HUES6 (cell line): Measurements from ENCODE around the gene PARP6.
A peak's percentile ranks its signal among the peaks of the same experiment; 100 is the strongest.

Source experiments
- H3K27ac ChIP-seq: 2 replicates; pipeline ENCODE4 v1.7.0; 2013; ENCODE audit warnings: low read depth, mild to moderate bottlenecking, low read length, inconsistent platforms
- H3K27me3 ChIP-seq: 2 replicates; pipeline ENCODE4 v1.6.1; 2013; ENCODE audit warnings: low read length; ENCODE audit not compliant: control insufficient read depth, insufficient read depth
- H3K36me3 ChIP-seq: 2 replicates; pipeline ENCODE4 v1.6.1; 2013; ENCODE audit warnings: low read length; ENCODE audit not compliant: control insufficient read depth, insufficient read depth
- H3K4me1 ChIP-seq: 2 replicates; pipeline ENCODE4 v1.6.1; 2013; ENCODE audit warnings: low read length; ENCODE audit not compliant: control insufficient read depth, insufficient read depth
- H3K4me3 ChIP-seq: 2 replicates; pipeline ENCODE4 v1.5.1; 2013; ENCODE audit warnings: low read depth, low read length
- H3K9ac ChIP-seq: one replicate; pipeline ENCODE4 v1.6.1; 2013; ENCODE audit warnings: mild to moderate bottlenecking, low read length
- H3K9me3 ChIP-seq: 2 replicates; pipeline ENCODE4 v1.6.1; 2013; ENCODE audit warnings: low read depth, low read length; ENCODE audit not compliant: control insufficient read depth, insufficient read depth

PARP6 gene

GRCh38 chr15:72242775-72243370 lies 29.5 kb downstream of the PARP6 start:
- Histone ChIP-seq H3K9ac (no peak overlapping the region), H3K27ac (no peak overlapping the region; the same call in 1 of the 2 replicates), H3K9me3 (no peaks in the 10 kb centered on the region), H3K4me3 (no peak overlapping the region), H3K27me3 (peaks cover 40% of the 10 kb centered on the region), H3K4me1 (peaks cover 16% of the 10 kb centered on the region; the same call in 1 of the 2 replicates), H3K36me3 (peaks cover 46% of the 10 kb centered on the region)

- Histone ChIP-seq H3K9me3 (no peaks in the 10 kb centered on the region), H3K27ac (no peak overlapping the region), H3K9ac (no peak overlapping the region), H3K27me3 (peaks cover 42% of the 10 kb centered on the region), H3K4me1 (peaks cover 32% of the 10 kb centered on the region; the same call in 1 of the 2 replicates), H3K4me3 (no peak overlapping the region), H3K36me3 (peaks cover 32% of the 10 kb centered on the region)
Measured at GRCh38 chr15:72239652-72240051, 32.7 kb downstream of the PARP6 start.

GRCh38 chr15:72238586-72238985 lies 33.8 kb downstream of the PARP6 start:
- Histone ChIP-seq H3K36me3 (peaks cover 27% of the 10 kb centered on the region), H3K27ac (no peak overlapping the region), H3K4me3 (no peak overlapping the region), H3K4me1 (peaks cover 30% of the 10 kb centered on the region; the same call in 1 of the 2 replicates), H3K27me3 (peaks cover 40% of the 10 kb centered on the region), H3K9ac (no peak overlapping the region), H3K9me3 (no peaks in the 10 kb centered on the region)

- Histone ChIP-seq H3K4me1 (peaks cover 24% of the 10 kb centered on the region; the same call in 1 of the 2 replicates), H3K9me3 (no peaks in the 10 kb centered on the region), H3K4me3 (no peak overlapping the region), H3K9ac (peak overlapping the region; percentile 6), H3K27me3 (peaks cover 39% of the 10 kb centered on the region), H3K36me3 (peaks cover 27% of the 10 kb centered on the region), H3K27ac (peak overlapping the region; percentile 20; the same call in 1 of the 2 replicates)
Measured at GRCh38 chr15:72237853-72238224, 34.5 kb downstream of the PARP6 start.

- Histone ChIP-seq H3K9me3 (no peaks in the 10 kb centered on the region), H3K27ac (peak overlapping the region; percentile 75; the same call in 1 of the 2 replicates), H3K4me3 (peak overlapping the region; percentile 39; the same call in 1 of the 2 replicates), H3K4me1 (peaks cover 25% of the 10 kb centered on the region), H3K27me3 (peaks cover 36% of the 10 kb centered on the region), H3K9ac (peak overlapping the region; percentile 77), H3K36me3 (peaks cover 24% of the 10 kb centered on the region)
Measured at GRCh38 chr15:72237029-72237852, 35.1 kb downstream of the PARP6 start.

GRCh38 chr15:72236381-72237003 lies 35.9 kb downstream of the PARP6 start:
- H3K9me3 ChIP-seq, result no peaks in the 10 kb centered on the region
- H3K9ac ChIP-seq, result peak overlapping the region; percentile 77
- H3K27ac ChIP-seq, result no peak overlapping the region; the same call in 1 of the 2 replicates
- peak overlapping the region; percentile 39; the same call in 1 of the 2 replicates for H3K4me3 ChIP-seq
- H3K4me1 ChIP-seq, result peaks cover 29% of the 10 kb centered on the region
- peaks cover 28% of the 10 kb centered on the region for H3K27me3 ChIP-seq
- peaks cover 17% of the 10 kb centered on the region for H3K36me3 ChIP-seq

GRCh38 chr15:72235298-72235697 lies 37.1 kb downstream of the PARP6 start:
- Histone ChIP-seq H3K9me3 (no peaks in the 10 kb centered on the region), H3K9ac (no peak overlapping the region), H3K36me3 (peaks cover 5% of the 10 kb centered on the region; the same call in 1 of the 2 replicates), H3K27me3 (peaks cover 17% of the 10 kb centered on the region; the same call in 1 of the 2 replicates), H3K4me1 (peaks cover 29% of the 10 kb centered on the region), H3K27ac (no peak overlapping the region), H3K4me3 (no peak overlapping the region)

GRCh38 chr15:72233769-72234168 lies 38.6 kb downstream of the PARP6 start:
- peaks cover 17% of the 10 kb centered on the region; the same call in 1 of the 2 replicates for H3K27me3 ChIP-seq

GRCh38 chr15:72231833-72232478 lies 40.4 kb downstream of the PARP6 start:
- H3K4me1 ChIP-seq, result peaks cover 41% of the 10 kb centered on the region
- peak overlapping the region; percentile 85 for H3K9ac ChIP-seq
- peak overlapping the region; percentile 54; the same call in 1 of the 2 replicates for H3K27ac ChIP-seq
- H3K4me3 ChIP-seq, result peak overlapping the region; percentile 100
- peaks cover 17% of the 10 kb centered on the region; the same call in 1 of the 2 replicates for H3K27me3 ChIP-seq
- H3K9me3 ChIP-seq, result no peaks in the 10 kb centered on the region
- peaks cover 6% of the 10 kb centered on the region; the same call in 1 of the 2 replicates for H3K36me3 ChIP-seq

More at GRCh38 chr15:72233769-72234168, 38.6 kb downstream of the PARP6 start:
- Histone ChIP-seq H3K27ac (no peak overlapping the region), H3K36me3 (peaks cover 6% of the 10 kb centered on the region; the same call in 1 of the 2 replicates), H3K9me3 (no peaks in the 10 kb centered on the region), H3K9ac (no peak overlapping the region), H3K4me1 (peaks cover 36% of the 10 kb centered on the region), H3K4me3 (no peak overlapping the region)

GRCh38 chr15:72231066-72231832 lies 41.1 kb downstream of the PARP6 start, which contains the start of gene PKM:
TSS of gene PKM (minus strand) at chr15:72231190. CDS start at chr15:72219097, 12,093 bp downstream.
- Histone ChIP-seq H3K36me3 (peaks cover 6% of the 10 kb centered on the region; the same call in 1 of the 2 replicates), H3K9ac (peak within 1 kb of the TSS; percentile 100), H3K9me3 (no peaks in the 10 kb centered on the region), H3K27me3 (peaks cover 17% of the 10 kb centered on the region; the same call in 1 of the 2 replicates), H3K4me1 (peaks cover 39% of the 10 kb centered on the region), H3K27ac (peak within 1 kb of the TSS; percentile 86; the same call in 1 of the 2 replicates), H3K4me3 (peak within 1 kb of the TSS; percentile 100)
